Activated CD8-positive, alpha-beta memory T cell treated with anti-CD3 and anti-CD28 coated beads, Interleukin-2, amount 10 ng/mL, durations not matched to agents 7 days and 5 days (primary cell): Measurements from ENCODE around the gene RFX3. TPM values are rescaled to one million over a fixed set of nuclear protein-coding genes. Genes with fewer than 3 reads are reported as not detected.

Source experiments
- ATAC-seq: fragments of 150-1000 bp; cut with Tn5 transposase; one replicate; pipeline ENCODE4 v1.10.0; 2021; ENCODE audit warnings: moderate library complexity
- CTCF ChIA-PET: fragments of 350-600 bp; sonication (Branson Sonifier 250); formaldehyde crosslinking; loops from one replicate; lab custom pipeline; 2021; ENCODE audit warnings: antibody characterized with exemption; lab: Charles Lee
- DNase-seq: peaks from one replicate; pipeline ENCODE4 v3.0.0-alpha.2; 2020
- H3K27ac Mint-ChIP-seq: one replicate; pipeline ENCODE4 v1.8.0; 2021; ENCODE audit warnings: mild to moderate bottlenecking, mixed read lengths
- H3K27me3 Mint-ChIP-seq: one replicate; pipeline ENCODE4 v1.8.0; 2021; ENCODE audit warnings: mixed read lengths
- H3K36me3 Mint-ChIP-seq: one replicate; pipeline ENCODE4 v1.8.0; 2021; ENCODE audit warnings: mild to moderate bottlenecking, mixed read lengths
- H3K4me1 Mint-ChIP-seq: one replicate; pipeline ENCODE4 v1.8.0; 2021; ENCODE audit warnings: mixed read lengths
- H3K4me3 Mint-ChIP-seq: one replicate; pipeline ENCODE4 v1.8.0; 2021; ENCODE audit warnings: mild to moderate bottlenecking, moderate library complexity, mixed read lengths
- H3K9me3 Mint-ChIP-seq: one replicate; pipeline ENCODE4 v1.8.0; 2022; ENCODE audit warnings: low read depth, mixed read lengths
- total RNA-seq, 2 experiments: library from RNA; stranded (reverse); gene quantifications; one replicate each; pipeline ENCODE4 v1.2.3, GENCODE V29; 2021

RFX3 gene
- total RNA-seq, 2 experiments from 2014 or later, result 9.1 to 11.5 TPM

DNA sequence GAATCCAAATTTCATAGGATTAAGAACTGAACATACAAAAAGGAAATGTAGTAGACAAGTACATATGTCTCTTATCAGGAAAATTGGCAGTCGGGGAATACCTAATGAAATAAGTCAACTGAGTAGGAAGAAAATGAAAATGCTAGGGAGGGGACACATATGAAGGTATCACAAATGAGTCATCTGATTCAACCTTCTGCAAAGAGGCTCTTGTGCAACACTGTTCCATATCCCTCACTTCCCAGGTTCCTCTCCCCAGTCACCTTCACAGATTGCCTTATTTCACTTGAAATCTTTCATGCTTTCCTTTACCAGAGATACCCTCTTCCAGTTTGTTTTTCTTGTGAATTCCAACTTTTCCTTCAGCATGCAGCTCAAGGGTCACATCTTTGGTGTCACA is 139.0 kb downstream of the RFX3 start:
- Mint-ChIP-seq H3K27me3 (no peaks in the 10 kb centered on the region), H3K9me3 (peaks cover 20% of the 10 kb centered on the region), H3K4me1 (peaks cover 14% of the 10 kb centered on the region), H3K4me3 (no peak overlapping the region), H3K36me3 (peaks cover 53% of the 10 kb centered on the region), H3K27ac (no peak overlapping the region)
- ATAC-seq, result no peak
- no peak for DNase-seq
- CTCF ChIA-PET, result no interaction called here

DNA sequence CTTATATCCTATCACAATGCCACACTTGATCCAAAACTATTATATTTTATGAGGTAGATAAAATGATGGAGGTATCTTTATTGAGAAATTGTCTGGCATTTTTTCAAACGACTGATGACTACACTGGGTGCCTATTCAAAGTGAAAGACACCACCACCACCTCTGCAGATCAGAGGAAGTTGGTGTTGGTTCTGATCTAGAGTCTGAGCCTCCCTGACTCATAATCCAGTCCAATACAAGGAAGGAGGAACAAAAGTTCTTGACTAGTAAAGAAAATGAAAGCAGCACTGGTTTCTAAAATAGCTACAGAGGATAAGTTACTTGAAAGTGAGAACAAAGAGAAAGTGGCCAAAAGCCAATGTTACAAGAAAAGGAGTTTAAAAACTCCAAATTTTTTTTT is 139.9 kb downstream of the RFX3 start:
- DNase-seq (peak; percentile 61), ATAC-seq (peak; percentile 99)
- H3K27ac Mint-ChIP-seq, result no peak overlapping the region
- peaks cover 14% of the 10 kb centered on the region for H3K4me1 Mint-ChIP-seq
- CTCF ChIA-PET, result no interaction called here
- H3K27me3 Mint-ChIP-seq, result no peaks in the 10 kb centered on the region
- peaks cover 45% of the 10 kb centered on the region for H3K36me3 Mint-ChIP-seq
- H3K4me3 Mint-ChIP-seq, result no peak overlapping the region
- H3K9me3 Mint-ChIP-seq, result peaks cover 20% of the 10 kb centered on the region

DNA sequence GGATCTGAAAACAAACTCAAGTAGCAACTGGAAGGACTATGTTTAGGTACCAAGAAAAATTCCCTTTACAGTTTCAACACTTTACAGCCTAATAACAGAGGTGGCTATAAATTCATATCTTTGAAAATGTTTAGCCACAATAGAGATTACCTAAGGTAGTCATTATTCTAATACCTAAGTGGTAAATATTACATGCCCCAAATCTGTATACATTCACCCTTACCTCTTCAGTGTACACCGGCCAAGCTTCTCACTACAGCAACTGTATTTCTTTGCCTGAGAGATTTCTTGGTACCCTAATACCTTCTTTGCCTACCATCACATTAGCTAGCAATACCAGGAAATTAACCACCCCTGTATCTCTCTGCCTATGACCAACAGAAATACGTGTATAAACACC is 154.0 kb downstream of the RFX3 start:
- ATAC-seq (no peak), DNase-seq (no peak)
- Mint-ChIP-seq H3K27ac (no peak overlapping the region), H3K9me3 (no peaks in the 10 kb centered on the region), H3K4me1 (no peaks in the 10 kb centered on the region), H3K4me3 (no peak overlapping the region), H3K36me3 (peaks cover 5% of the 10 kb centered on the region), H3K27me3 (no peaks in the 10 kb centered on the region)
- CTCF ChIA-PET, result no interaction called here

DNA sequence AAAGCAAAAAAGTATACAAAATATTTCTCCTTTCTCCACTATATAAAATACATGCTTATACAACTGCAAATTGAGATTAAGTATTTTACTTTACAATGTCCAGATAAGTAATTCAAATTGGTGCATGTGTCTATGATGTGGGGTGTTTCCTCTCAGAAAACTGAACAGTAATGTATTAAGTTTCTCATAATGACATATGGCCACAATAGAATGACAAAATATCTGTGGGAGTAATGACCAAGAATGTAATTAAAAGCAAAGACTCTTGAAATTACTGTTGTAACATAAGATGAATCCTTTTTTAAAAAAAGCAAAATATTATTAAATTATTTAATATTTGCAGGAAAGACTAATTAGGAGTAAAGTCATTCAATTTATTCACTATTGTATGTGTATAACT is 155.1 kb downstream of the RFX3 start:
- no peak for ATAC-seq
- no peak overlapping the region for H3K4me3 Mint-ChIP-seq
- CTCF ChIA-PET, result no interaction called here
- no peak overlapping the region for H3K27ac Mint-ChIP-seq
- peaks cover 2% of the 10 kb centered on the region for H3K4me1 Mint-ChIP-seq
- peaks cover 5% of the 10 kb centered on the region for H3K36me3 Mint-ChIP-seq
- H3K9me3 Mint-ChIP-seq, result no peaks in the 10 kb centered on the region
- no peak for DNase-seq
- H3K27me3 Mint-ChIP-seq, result no peaks in the 10 kb centered on the region

DNA sequence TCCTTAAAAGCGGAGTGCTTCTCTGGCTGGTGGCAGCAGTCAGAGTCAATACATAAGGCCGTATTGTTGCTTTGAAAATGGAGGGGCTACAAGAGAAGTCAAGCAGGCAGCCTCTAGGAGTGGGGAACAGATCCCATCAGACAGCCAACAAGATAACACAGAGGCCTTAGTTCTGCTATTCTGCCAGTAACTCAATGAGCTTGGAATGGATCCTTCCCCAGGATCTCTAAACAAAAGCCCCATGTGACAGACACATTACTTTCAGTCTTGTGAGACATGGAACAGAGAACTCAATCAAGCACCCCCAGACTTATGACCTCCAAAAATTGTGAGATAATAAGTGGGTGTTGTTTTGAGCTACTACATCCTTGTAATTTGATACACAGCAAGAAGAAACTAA is 158.6 kb downstream of the RFX3 start:
- Mint-ChIP-seq H3K9me3 (no peaks in the 10 kb centered on the region), H3K27ac (no peak overlapping the region), H3K4me3 (no peak overlapping the region), H3K4me1 (peaks cover 2% of the 10 kb centered on the region), H3K27me3 (no peaks in the 10 kb centered on the region), H3K36me3 (peaks cover 3% of the 10 kb centered on the region)
- DNase-seq, result no peak
- no peak for ATAC-seq
- CTCF ChIA-PET, result no interaction called here

DNA sequence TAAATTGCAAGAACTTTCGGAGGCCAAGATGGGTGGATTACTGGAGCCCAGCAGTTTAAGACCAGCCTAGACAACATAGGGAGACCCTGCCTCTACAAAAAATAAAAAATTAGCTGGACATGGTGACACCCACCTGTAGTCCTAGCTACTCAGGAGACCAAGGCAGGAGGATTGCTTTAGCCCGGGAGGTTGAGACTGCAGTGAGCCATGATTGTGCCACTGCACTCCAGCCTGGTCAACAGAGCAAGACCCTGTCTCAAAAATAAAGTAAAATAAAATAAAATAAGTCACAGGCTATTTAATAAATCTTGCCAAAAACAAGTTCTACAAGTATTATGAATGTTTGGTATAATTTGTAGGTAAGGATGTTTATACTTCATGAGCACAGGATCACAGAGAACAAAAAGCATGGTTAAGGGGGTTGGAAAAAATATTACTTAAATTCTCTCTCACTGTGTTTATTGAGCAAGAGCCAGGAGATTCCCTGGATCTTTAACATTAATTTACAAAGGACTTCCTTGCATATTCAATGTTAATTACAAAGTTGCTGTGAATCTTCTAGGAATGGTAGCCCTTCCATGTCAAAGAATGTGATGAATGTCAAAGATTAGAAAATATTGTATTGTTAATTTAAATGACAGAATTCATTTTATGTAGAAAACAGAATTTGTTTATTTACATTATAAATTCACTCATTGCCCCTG is 164.0 kb downstream of the RFX3 start:
- no peak for ATAC-seq
- CTCF ChIA-PET, result interaction anchor here (1.2 kb wide), 1 partner anchor 31 kb away, joined by 3 read pairs; no protein-coding TSS in a partner anchor
- Mint-ChIP-seq H3K9me3 (no peaks in the 10 kb centered on the region), H3K27me3 (no peaks in the 10 kb centered on the region), H3K4me3 (no peak overlapping the region), H3K4me1 (peaks cover 2% of the 10 kb centered on the region), H3K36me3 (peaks cover 3% of the 10 kb centered on the region), H3K27ac (no peak overlapping the region)
- no peak for DNase-seq

DNA sequence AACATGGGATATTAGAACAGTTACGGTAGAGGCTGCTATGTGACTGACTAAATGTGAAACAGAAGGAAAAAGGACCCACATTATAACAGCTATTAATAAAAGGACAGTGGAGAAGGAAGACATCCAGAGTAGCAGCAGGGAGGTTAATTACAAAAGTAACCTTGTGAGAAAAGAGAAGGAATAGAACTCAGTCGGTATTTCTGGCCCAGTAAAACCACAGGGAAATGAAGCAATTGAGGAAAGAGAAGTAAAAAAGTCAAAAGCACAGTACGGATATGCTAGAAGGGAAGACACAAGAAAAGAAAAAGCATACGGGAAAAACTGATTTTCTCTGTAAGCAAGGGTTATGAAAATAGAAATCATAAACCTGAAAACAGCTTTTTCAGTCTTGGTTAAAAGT is 164.7 kb downstream of the RFX3 start:
- DNase-seq, result no peak
- Mint-ChIP-seq H3K27ac (no peak overlapping the region), H3K4me3 (no peak overlapping the region), H3K36me3 (peaks cover 3% of the 10 kb centered on the region), H3K4me1 (no peaks in the 10 kb centered on the region), H3K27me3 (no peaks in the 10 kb centered on the region), H3K9me3 (peaks cover under 1% of the 10 kb centered on the region)
- no peak for ATAC-seq
- CTCF ChIA-PET, result no interaction called here

DNA sequence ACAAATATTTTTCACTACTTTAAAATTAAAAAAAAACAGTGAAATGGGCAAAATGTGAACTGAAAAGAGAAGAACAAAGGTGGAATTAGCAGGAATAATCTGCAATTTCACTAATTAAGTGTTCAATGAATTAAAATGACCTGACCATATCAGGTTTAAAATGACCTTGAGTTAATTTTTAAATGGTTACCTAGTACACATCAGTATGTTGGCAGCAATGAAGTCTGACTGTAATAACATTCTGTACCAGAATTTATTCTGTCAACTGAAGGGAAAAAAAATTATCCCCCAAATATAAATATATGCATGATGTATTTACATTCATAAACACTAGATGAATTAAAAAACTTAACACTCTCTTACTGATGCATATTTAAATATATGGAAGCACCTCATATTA is 165.6 kb downstream of the RFX3 start:
- H3K27ac Mint-ChIP-seq, result no peak overlapping the region
- peaks cover 1% of the 10 kb centered on the region for H3K36me3 Mint-ChIP-seq
- peaks cover 2% of the 10 kb centered on the region for H3K9me3 Mint-ChIP-seq
- CTCF ChIA-PET, result no interaction called here
- H3K27me3 Mint-ChIP-seq, result no peaks in the 10 kb centered on the region
- no peaks in the 10 kb centered on the region for H3K4me1 Mint-ChIP-seq
- DNase-seq (no peak), ATAC-seq (no peak)
- no peak overlapping the region for H3K4me3 Mint-ChIP-seq

DNA sequence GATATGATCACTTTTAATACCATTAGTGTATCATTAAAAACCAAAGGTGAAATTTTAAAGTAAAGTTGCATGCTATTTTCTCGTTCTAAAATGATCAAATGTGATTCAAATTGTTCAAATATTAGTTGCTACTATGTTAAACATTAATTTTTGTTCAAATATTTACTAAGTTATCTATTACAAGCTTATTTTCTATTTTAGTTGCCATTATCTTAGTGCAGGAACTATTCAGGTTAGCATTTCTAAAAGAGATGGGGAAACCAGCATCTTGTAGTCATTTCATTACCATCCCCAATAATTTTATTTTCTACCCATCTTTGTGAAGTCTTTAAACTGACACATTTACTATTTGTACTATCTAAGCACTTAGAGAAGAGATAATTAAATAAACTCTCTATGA is 166.0 kb downstream of the RFX3 start:
- Mint-ChIP-seq H3K36me3 (peaks cover 1% of the 10 kb centered on the region), H3K27ac (no peak overlapping the region), H3K4me1 (no peaks in the 10 kb centered on the region), H3K4me3 (no peak overlapping the region), H3K27me3 (no peaks in the 10 kb centered on the region), H3K9me3 (peaks cover 2% of the 10 kb centered on the region)
- DNase-seq, result no peak
- CTCF ChIA-PET, result no interaction called here
- no peak for ATAC-seq

DNA sequence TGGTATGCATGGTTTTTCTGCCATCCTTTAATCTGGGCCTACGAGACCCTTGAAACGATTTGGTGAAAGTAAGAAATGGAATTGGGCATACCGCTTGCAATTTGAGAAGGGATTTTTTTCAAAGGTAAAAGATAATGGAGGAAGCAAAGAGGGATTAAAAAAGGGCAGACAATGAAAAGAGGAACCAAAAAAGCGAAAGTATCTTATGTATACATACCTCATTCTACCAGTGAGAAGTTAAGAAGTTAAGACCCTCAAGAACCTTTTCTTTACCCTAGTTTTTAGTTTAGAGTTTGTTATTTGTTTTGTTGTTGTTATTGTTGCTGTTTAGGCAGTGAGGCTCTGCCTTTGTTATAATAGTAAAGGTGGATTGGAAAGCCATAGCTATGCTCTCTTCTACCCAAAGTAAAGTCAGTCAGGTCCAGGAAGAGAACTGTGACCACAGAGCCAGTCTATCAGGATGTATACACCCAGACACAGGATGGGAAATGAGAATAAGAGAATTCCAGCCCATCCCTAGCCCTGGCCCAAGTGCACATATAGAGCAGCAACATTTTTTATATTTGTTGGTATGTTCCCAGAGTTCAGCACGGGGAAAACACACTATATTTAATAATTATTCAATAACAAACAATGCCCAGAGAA is 166.6 kb downstream of the RFX3 start:
- Mint-ChIP-seq H3K27ac (no peak overlapping the region), H3K4me1 (no peaks in the 10 kb centered on the region), H3K4me3 (no peak overlapping the region), H3K36me3 (peaks cover 1% of the 10 kb centered on the region), H3K27me3 (no peaks in the 10 kb centered on the region), H3K9me3 (peaks cover 4% of the 10 kb centered on the region)
- CTCF ChIA-PET, result no interaction called here
- DNase-seq (no peak), ATAC-seq (no peak)

DNA sequence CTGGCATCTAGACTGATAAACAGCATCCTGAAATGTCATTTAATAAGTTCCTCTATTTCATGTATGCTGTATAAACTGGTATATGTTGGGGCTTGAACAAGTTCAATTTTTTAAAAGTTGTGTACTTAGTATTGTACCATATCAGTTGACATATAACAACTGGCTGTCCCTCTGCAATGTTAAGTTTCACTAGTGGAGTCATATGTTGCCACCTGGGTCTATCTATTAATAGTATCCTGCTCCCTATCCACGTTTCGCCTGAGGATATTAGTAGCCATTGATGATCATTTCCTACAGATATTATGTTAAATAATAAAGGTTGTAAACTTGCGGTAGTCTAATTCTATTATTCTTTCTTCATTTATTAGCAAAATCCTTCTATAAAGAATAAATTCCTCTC is 177.6 kb downstream of the RFX3 start:
- CTCF ChIA-PET, result no interaction called here
- no peak for DNase-seq
- H3K27me3 Mint-ChIP-seq, result no peaks in the 10 kb centered on the region
- H3K9me3 Mint-ChIP-seq, result peaks cover 4% of the 10 kb centered on the region
- H3K4me1 Mint-ChIP-seq, result no peaks in the 10 kb centered on the region
- H3K36me3 Mint-ChIP-seq, result peaks cover 5% of the 10 kb centered on the region
- ATAC-seq, result no peak
- H3K4me3 Mint-ChIP-seq, result no peak overlapping the region
- no peak overlapping the region for H3K27ac Mint-ChIP-seq

DNA sequence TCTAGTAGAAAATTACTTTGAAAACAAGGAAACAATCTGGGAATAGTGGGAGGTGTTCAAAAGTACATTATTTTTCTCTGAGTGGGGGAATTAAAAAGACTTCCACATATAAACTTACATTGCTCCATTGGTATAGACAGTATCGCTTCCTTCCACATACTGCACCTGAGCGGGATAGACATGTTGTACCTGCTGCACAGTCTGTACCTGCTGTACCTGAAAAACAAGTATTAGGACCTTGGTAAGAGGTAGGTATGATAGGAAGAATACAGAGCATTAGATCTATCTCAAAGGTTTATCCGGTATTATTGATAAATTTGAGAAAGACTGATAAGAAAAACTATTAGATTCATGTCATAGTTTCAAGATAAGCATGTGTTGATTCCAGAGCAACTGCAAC is 179.3 kb downstream of the RFX3 start:
- H3K4me3 Mint-ChIP-seq, result no peak overlapping the region
- CTCF ChIA-PET, result no interaction called here

DNA sequence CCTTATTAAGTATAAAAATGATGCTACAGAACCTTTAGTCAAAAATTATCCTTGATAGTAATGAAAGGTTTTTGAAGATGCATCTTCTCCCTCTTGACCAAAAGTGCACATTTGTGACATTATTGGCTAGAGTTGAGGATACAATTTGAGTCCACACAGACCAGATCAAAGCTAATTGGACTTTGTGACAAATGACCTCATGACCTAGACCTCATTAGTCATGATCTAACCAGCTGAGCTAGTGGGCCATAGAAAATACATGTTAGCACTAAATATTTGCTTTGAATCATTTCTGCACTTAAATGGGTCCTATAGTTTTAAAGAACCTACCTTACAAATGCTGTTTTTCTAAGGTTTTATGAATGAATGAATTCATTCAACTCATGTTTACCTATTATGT is 182.1 kb downstream of the RFX3 start:
- peaks cover 2% of the 10 kb centered on the region for H3K9me3 Mint-ChIP-seq
- CTCF ChIA-PET, result no interaction called here
- ATAC-seq (no peak), DNase-seq (no peak)
- H3K36me3 Mint-ChIP-seq, result peaks cover 4% of the 10 kb centered on the region
- H3K4me3 Mint-ChIP-seq, result no peak overlapping the region
- H3K27me3 Mint-ChIP-seq, result no peaks in the 10 kb centered on the region
- no peak overlapping the region for H3K27ac Mint-ChIP-seq
- no peaks in the 10 kb centered on the region for H3K4me1 Mint-ChIP-seq

More for the DNA sequence above, 179.3 kb downstream of the RFX3 start:
- Mint-ChIP-seq H3K36me3 (peaks cover 1% of the 10 kb centered on the region), H3K27ac (no peak overlapping the region), H3K9me3 (no peaks in the 10 kb centered on the region), H3K27me3 (no peaks in the 10 kb centered on the region), H3K4me1 (no peaks in the 10 kb centered on the region)
- ATAC-seq (no peak), DNase-seq (no peak)

DNA sequence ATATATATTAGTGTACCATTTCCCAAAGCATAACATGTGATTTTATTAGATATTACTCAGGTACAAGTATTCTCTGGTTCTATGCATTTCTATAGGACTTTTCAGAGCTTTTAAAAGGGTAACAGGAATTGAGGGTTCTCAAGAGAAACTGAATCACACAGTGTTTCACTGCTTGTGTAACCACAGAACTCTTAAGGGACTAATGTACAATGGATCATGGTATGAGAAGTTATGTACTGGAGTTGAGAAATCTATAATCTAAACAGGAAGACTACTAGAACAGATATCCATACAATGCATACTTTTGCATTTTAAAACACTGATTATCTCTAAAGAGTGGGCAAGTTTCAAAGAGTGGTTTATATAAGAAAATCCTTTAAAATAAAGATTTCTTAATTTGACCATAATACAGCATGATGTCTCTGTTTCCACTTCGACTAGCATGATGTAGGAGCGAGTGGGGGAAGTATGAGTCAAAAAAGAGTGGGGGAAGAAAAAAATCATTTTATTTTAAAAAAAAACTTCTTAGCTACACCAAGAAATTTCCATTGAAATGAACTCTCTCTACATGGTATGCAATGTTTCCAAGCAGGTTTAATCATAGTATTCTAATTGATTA is 183.5 kb downstream of the RFX3 start:
- Mint-ChIP-seq H3K9me3 (peaks cover 2% of the 10 kb centered on the region), H3K4me3 (no peak overlapping the region), H3K36me3 (peaks cover 4% of the 10 kb centered on the region), H3K27me3 (no peaks in the 10 kb centered on the region), H3K27ac (no peak overlapping the region), H3K4me1 (peaks cover 9% of the 10 kb centered on the region)
- ATAC-seq (no peak), DNase-seq (no peak)
- CTCF ChIA-PET, result no interaction called here
